ENCODE data around the gene PARP11. TPM values are rescaled to one million over a fixed set of nuclear protein-coding genes. Genes with fewer than 3 reads are reported as not detected.

PARP11 gene
- total RNA-seq, 1 experiment from 2014 or later, result 8.0 TPM

DNA sequence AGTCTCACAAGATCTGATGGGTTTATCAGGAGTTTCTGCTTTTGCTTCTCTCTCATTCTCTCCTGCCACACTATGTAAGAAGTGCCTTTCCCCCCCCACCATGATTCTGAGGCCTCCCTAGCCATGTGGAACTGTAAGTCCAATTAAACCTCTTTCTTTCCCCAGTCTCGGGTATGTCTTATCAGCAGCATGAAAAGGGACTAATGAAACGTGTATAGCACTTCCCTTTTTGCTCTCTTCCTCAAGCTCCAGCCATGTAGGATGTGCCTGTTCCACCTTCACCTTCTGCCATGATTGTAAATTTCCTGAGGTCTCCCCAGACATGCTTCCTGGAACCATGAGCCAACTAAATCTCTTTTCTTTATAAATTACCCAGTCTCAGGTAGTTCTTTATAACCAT is 113.3 kb downstream of the PARP11 start (continued):
- TF ChIP-seq SP1 (CRISPR knock-in tag; conservative IDR thresholded peaks at IDR 0.05) (no peak), MXD4 (CRISPR knock-in tag; IDR thresholded peaks at IDR 0.05; ENCODE audit: borderline replicate concordance) (no peak), ESRRA (CRISPR knock-in tag; IDR thresholded peaks at IDR 0.05; ENCODE audit: borderline replicate concordance) (no peak)

Other genes starting within 250 kb of the PARP11 start
- 2.4 to 2.6 TPM (median 2.5 TPM) in 3 replicates for gene CRACR2A, start 120.3 kb downstream of the PARP11 start, total RNA-seq (2021)

Data from WTC11 (cell line).